Keratinocyte (primary cell): ENCODE data around the gene KCNJ1.

ENCODE experiments used
- CTCF ChIP-seq, 3 experiments: IDR thresholded peaks in 1 of 3; conservative IDR thresholded peaks in 1 of 3; optimal IDR thresholded peaks in 1 of 3; 2 replicates in 2 of 3; 3 replicates in 1 of 3; pipeline versions ENCODE3 to v1.5.1; 2011; ENCODE audit warnings: low read length in 3 of 3, mild to moderate bottlenecking in 3 of 3, moderate library complexity in 2 of 3, control low read depth in 1 of 3, inconsistent platforms in 1 of 3; ENCODE audit not compliant: insufficient read depth in 2 of 3; ENCODE audit errors: extremely low read depth in 1 of 3
- EZH2 ChIP-seq: IDR thresholded peaks from one replicate; pipeline ENCODE4 v1.6.1; 2012; ENCODE audit warnings: inconsistent platforms, mild to moderate bottlenecking, low read length, moderate library complexity

- TF ChIP-seq CTCF (optimal IDR thresholded peaks at IDR 0.05 in 1 of 3, IDR thresholded peaks at IDR 0.05 in 1 of 3, conservative IDR thresholded peaks at IDR 0.05 in 1 of 3; ENCODE audit: extremely low read depth in 1 of 3, insufficient read depth in 2 of 3, low read length in 3 of 3) (no peak), EZH2 (no peak)
Observed at GRCh38 chr11:128827191-128827893, 39.8 kb downstream of the KCNJ1 start.
